Lung (tissue), 12 donors: Measurements from ENCODE around the gene THSD7A. TPM values are rescaled to one million over a fixed set of nuclear protein-coding genes. Genes with fewer than 3 reads are reported as not detected.

Source experiments
- ATAC-seq: fragments of 200-7000 bp; cut with Tn5 transposase; one replicate; pipeline ENCODE4 v1.9.1; 2020; ENCODE audit warnings: moderate number of reproducible peaks; ENCODE audit not compliant: insufficient read depth, low FRiP score
- DNase-seq, 3 donors: peaks; one replicate each; pipeline ENCODE4 v3.0.0-alpha.2; 2013 to 2017
- H3K27ac ChIP-seq, 2 donors: one replicate each; pipeline ENCODE4 v1.5.1; 2013; ENCODE audit warnings: mild to moderate bottlenecking in 2 of 2, moderate library complexity in 2 of 2, control low read depth in 1 of 2, inconsistent platforms in 1 of 2, low read depth in 1 of 2, low read length in 1 of 2
- H3K27me3 ChIP-seq, 3 donors: one replicate each; pipeline ENCODE4 v1.5.1; 2013; ENCODE audit warnings: low read length in 2 of 3; ENCODE audit not compliant: control insufficient read depth in 3 of 3, insufficient read depth in 3 of 3
- H3K36me3 ChIP-seq, 4 donors: one replicate each; pipeline ENCODE4 v1.5.1; 2013; ENCODE audit warnings: low read length in 4 of 4, mild to moderate bottlenecking in 1 of 4, moderate library complexity in 1 of 4; ENCODE audit not compliant: control insufficient read depth in 4 of 4, insufficient read depth in 4 of 4
- H3K4me1 ChIP-seq, 5 donors: one replicate each; pipeline ENCODE4 v1.5.1; 2013; ENCODE audit warnings: low read length in 5 of 5, mild to moderate bottlenecking in 2 of 5, moderate library complexity in 1 of 5; ENCODE audit not compliant: control insufficient read depth in 5 of 5, insufficient read depth in 5 of 5
- H3K4me3 ChIP-seq: one replicate; pipeline ENCODE4 v1.5.1; 2013; ENCODE audit warnings: mild to moderate bottlenecking, control low read depth, moderate library complexity
- H3K9ac ChIP-seq, 2 donors: one replicate each; pipeline ENCODE4 v1.5.1; 2013; ENCODE audit warnings: low read length in 2 of 2, control low read depth in 1 of 2; ENCODE audit not compliant: insufficient read depth in 1 of 2
- H3K9me3 ChIP-seq, 4 donors: one replicate each; pipeline ENCODE4 v1.5.1; 2013; ENCODE audit warnings: low read length in 3 of 4, mild to moderate bottlenecking in 1 of 4, moderate library complexity in 1 of 4; ENCODE audit not compliant: control insufficient read depth in 4 of 4, insufficient read depth in 3 of 4
- WGBS, 2 donors: extraction: QIAGEN DNeasy Blood & Tissue Kit; methylation state at CpG; one replicate each; pipeline ENCODE4 v1.1.7; 2013; 5-methylcytosine and 5-hydroxymethylcytosine counted together
- polyA plus RNA-seq, 2 donors: library from polyadenylated mRNA; stranded (reverse); fragments of 200-250 nt; gene quantifications; one replicate each; pipeline ENCODE4 v1.2.1, GENCODE V29; 2013
- total RNA-seq, 2 donors: library from RNA; depleted of rRNA in 1 of 2; stranded (reverse); fragments of >200 nt in 1 of 2; gene quantifications; one replicate each; pipeline ENCODE4 v1.2.1, GENCODE V29; 2014 to 2021
- TF ChIP-seq, protein P1 (sequence below): IDR thresholded peaks from 2 replicates; pipeline ENCODE4 v1.5.1; 2012; ENCODE audit warnings: mild to moderate bottlenecking; ENCODE audit errors: control extremely low read depth, extremely low read depth
- donor health status: control.
- donor health status: control.
- donor health status: Bipolar disorder and iron deficiency.
- donor health status: healthy.
- donor health status: DM: yes; HTN: yes; CAD: no.

The THSD7A gene
- total and polyA plus RNA-seq, 4 donors: 0.53 to 12.1 (median 4.5) TPM

DNA sequence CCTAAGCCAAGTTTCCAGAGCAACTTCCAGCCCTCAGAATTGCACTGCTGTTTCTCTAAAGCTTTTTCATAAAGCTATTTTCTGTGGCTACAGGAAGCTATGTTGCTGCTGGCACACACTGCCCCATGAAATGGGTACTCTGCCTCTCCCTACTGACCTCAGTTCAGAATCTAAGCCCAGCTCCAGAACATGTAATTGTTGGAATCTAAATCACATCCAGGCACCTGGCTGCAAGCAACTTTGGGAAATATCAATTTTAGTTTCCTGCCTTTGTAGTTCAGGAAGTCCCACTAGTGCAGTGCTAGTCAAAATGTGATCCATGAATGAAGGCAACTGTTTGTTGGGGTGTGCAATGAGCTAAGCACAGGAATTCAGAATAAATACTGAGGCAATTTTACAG, 226.2 kb downstream of the THSD7A start:
- no peak overlapping the region for H3K4me3 ChIP-seq
- TF ChIP-seq, protein P1, sequence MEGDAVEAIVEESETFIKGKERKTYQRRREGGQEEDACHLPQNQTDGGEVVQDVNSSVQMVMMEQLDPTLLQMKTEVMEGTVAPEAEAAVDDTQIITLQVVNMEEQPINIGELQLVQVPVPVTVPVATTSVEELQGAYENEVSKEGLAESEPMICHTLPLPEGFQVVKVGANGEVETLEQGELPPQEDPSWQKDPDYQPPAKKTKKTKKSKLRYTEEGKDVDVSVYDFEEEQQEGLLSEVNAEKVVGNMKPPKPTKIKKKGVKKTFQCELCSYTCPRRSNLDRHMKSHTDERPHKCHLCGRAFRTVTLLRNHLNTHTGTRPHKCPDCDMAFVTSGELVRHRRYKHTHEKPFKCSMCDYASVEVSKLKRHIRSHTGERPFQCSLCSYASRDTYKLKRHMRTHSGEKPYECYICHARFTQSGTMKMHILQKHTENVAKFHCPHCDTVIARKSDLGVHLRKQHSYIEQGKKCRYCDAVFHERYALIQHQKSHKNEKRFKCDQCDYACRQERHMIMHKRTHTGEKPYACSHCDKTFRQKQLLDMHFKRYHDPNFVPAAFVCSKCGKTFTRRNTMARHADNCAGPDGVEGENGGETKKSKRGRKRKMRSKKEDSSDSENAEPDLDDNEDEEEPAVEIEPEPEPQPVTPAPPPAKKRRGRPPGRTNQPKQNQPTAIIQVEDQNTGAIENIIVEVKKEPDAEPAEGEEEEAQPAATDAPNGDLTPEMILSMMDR: no peak
- H3K9me3 ChIP-seq: no peaks in the 10 kb centered on the region
- H3K4me1 ChIP-seq: peaks cover 0 to 11% (median 1%) of the 10 kb centered on the region in 5 donors
- DNase-seq (peak in 2 of 3 donors; percentile 18 to 39), ATAC-seq (no peak)
- H3K27ac ChIP-seq: no peak overlapping the region
- H3K9ac ChIP-seq: no peak overlapping the region
- H3K27me3 ChIP-seq: no peaks in the 10 kb centered on the region
- H3K36me3 ChIP-seq: no peaks in the 10 kb centered on the region

DNA sequence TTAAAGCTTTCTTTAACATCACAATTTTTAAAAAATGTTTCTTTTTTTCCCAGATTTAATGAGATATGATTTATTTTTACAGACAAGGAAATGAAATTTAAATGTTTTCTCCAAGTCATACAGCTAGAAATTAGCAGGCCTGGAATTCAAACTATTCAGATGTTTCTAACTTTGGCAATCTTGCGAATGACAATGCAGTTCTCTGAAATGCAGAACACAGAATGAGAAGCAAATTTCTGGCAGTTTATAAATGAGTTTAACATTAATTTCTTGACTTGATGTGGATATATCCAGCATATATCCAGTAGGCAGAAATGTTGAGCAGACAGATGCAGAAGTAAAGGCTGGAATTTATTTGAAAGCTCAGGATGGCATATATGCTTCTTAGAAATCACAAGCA, 227.5 kb downstream of the THSD7A start:
- H3K27ac ChIP-seq: no peak overlapping the region
- WGBS, 2 donors: 68 to 81% methylated on average over 1 of the region's 1 CpG
- TF ChIP-seq, protein P1: no peak
- no peaks in the 10 kb centered on the region for H3K27me3 ChIP-seq
- peaks cover 0 to 11% (median 1%) of the 10 kb centered on the region in 5 donors for H3K4me1 ChIP-seq
- H3K9ac ChIP-seq: no peak overlapping the region
- no peaks in the 10 kb centered on the region for H3K36me3 ChIP-seq
- peak in 1 of 3 donors; percentile 16 for DNase-seq
- no peak for ATAC-seq
- no peak overlapping the region for H3K4me3 ChIP-seq
- no peaks in the 10 kb centered on the region for H3K9me3 ChIP-seq

DNA sequence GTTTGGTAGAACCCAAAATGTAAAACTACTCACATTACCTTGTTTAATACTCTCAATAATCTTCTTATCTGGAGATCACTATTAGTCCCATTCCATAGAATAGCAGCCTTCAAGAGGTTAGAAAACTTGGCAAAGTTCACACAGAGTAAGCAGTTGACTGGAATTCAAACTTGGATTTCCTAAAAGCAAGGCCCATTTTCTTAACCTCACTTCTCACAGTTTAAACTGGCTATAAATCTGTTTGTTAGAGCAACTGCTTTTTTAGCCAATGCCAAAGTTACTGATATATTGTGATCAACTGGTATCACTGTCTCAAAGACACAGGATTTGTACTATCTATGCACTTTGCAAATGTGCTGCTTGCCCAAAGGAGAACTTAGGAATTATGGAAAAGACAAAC, 230.2 kb downstream of the THSD7A start:
- Histone ChIP-seq H3K27ac (no peak overlapping the region), H3K36me3 (no peaks in the 10 kb centered on the region), H3K4me1 (peaks cover 0 to 11% (median 1%) of the 10 kb centered on the region in 5 donors), H3K9ac (no peak overlapping the region), H3K9me3 (peaks cover 0 to 2% (median 0%) of the 10 kb centered on the region in 4 donors), H3K4me3 (no peak overlapping the region), H3K27me3 (no peaks in the 10 kb centered on the region)
- no peak for DNase-seq
- TF ChIP-seq, protein P1: no peak
- no peak for ATAC-seq

DNA sequence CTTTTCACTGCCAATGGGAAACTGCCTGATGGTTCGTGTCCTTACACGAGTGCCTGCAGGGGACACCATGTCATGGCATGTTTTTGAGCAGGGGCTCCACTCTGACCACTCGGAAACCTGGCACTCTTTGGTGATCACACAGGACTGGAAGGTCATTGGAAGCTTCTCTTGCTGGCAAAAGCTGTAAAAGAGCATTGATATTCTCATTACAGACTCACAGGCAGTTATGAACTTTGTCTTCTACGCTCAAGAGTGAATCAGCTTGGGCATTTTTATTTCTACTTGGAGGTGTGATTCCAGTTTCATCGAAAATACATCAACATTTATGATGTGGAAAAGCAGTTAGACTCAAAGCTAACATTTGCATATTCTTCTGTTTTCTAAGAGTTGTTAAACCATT, 238.7 kb downstream of the THSD7A start:
- Histone ChIP-seq H3K9ac (no peak overlapping the region), H3K4me1 (peaks cover 0 to 4% (median 0%) of the 10 kb centered on the region in 5 donors), H3K9me3 (peaks cover 0 to 2% (median 0%) of the 10 kb centered on the region in 4 donors), H3K36me3 (peaks cover 0 to 7% (median under 1%) of the 10 kb centered on the region in 4 donors), H3K4me3 (no peak overlapping the region), H3K27ac (no peak overlapping the region), H3K27me3 (no peaks in the 10 kb centered on the region)
- DNase-seq: no peak
- 78 to 84% methylated on average over 5 of the region's 5 CpGs for WGBS, 2 donors
- TF ChIP-seq, protein P1: no peak
- no peak for ATAC-seq
